ENCODE data around the gene DSCAML1. TPM values are rescaled to one million over a fixed set of nuclear protein-coding genes. Genes with fewer than 3 reads are reported as not detected.

Gene DSCAML1
- total RNA-seq, 1 donor from 2014 or later = 0.45 TPM

DNA sequence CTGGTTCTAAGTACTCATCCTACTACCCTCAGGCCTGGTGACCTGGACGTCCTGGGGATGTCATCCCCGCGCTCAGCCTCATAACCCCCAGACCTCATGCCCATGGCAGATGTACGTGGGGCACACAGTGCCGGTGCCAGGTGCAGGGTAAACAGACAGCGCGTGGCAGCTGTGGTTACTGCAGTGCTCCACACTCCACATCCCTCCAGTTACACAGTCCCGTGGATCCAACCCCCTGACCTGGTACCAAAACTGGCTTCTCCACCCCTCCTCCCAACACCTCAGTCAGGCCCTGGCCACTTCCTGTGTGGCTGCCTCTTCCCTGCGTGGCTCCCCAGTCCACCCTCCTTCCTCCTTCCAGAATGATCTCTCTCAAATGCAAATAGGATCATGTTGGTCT is 95.2 kb downstream of the DSCAML1 start:
- no peak for DNase-seq (ENCODE audit: low spot score)

GRCh38 chr11:117700551-117700950 is 96.5 kb downstream of the DSCAML1 start:
- no peak for DNase-seq (ENCODE audit: low spot score)

GRCh38 chr11:117697319-117697718 is 99.7 kb downstream of the DSCAML1 start:
- DNase-seq (ENCODE audit: low spot score) = no peak

DNA sequence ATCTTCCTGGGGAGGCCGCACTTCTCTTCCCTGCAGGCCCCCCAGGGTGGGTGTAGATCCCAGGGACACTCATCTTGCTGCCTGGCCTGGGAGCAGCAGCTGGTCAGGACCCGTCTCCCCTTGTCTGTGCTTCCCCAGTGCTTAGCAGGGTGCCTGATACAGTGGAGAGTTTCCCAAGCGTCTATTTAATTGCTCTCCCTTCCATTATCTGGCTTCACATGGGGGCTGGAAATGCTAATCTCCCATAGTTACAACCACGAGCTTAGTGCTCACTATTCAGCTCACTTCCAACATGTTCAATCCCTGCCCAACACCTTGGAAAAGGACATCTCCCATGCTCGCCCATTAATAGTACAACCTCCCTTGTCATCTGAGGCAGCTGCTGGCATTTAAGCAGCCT is 100.5 kb downstream of the DSCAML1 start:
- no peak for DNase-seq (ENCODE audit: low spot score)

GRCh38 chr11:117693344-117693743 is 103.7 kb downstream of the DSCAML1 start:
- DNase-seq (ENCODE audit: low spot score) = no peak

- DNase-seq (ENCODE audit: low spot score) = no peak
Observed at GRCh38 chr11:117691516-117691915, 105.5 kb downstream of the DSCAML1 start.

DNA sequence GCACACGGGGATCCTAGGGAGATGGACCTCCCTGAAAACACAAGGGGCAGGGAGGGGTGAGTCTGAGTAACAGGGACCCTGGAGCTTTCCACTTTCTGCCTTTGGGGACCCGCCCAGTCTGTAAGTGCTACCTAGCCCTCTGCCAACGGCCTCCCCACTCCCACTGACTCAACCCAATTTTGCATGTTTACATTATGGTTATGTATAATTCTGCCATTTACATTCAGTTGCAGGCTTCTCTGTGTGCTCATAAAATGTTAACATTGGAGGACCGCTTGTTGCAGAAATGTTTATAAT is 105.8 kb downstream of the DSCAML1 start:
- no peak for DNase-seq (ENCODE audit: low spot score)

GRCh38 chr11:117690484-117691217 is 106.4 kb downstream of the DSCAML1 start:
- no peak for DNase-seq (ENCODE audit: low spot score)

DNA sequence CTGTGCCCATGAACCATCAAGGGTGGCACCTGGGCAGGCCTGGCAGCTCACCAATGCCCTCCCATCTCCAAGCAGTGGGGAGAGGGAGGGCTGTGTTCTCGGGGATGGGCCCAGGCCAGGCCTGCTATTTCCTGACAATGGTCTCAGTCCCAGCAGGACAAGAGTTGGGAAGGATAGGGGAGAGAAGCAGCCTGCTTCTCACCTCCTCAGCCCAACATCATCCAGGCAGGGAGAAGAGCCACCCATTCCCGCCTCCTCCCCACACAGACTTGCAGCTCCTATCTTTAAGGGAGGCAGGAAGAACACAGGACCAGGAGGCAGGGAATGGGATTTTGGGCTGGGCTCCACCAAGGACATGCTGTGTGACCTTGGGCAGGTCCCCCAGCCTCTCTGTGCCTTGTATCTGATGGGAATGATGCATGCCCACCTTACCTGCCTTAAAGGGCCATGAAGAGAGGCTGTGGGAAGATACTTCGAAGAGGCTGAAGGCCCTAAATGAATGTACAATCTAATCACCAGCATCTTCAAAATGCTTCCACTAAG is 108.7 kb downstream of the DSCAML1 start:
- DNase-seq (ENCODE audit: low spot score) = no peak

DNA sequence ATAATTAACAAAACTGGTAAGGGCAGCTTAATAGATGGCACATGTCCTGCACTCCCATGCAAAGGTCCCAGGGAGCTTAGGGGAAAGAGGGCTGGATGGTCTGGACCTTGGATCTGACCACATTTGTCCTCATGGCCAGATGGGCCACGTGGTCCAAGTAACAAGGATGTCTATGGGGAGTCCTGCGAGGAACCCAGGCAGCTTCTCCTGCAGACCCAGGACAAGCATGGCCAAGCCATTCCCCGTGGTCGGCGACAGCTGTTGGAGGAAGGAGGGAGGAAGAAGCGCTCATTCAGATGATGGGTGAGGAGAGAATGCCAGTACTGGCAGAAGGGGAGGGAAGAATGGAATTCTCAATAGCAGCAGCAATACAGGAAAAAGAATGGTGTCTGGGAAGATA is 109.2 kb downstream of the DSCAML1 start:
- DNase-seq (ENCODE audit: low spot score) = no peak

DNA sequence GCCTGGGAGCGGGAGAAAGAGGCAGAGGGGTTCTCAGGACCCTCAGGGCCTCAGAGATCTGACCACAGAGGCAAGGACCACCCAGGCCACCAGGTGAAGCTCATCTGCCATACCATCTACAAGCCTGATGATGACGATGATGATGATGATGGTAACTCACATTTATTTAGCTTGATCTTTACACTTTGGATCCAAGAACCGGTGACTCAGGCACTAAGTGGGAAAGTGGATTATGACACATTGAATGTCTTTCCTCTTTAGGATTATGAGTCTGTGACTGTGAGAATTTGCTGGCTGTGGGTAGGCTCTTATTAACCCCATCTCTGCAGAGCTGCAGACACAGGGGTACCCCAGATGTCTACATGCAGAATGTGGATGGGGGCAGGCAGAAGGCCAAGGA is 110.3 kb downstream of the DSCAML1 start:
- no peak for DNase-seq (ENCODE audit: low spot score)

DNA sequence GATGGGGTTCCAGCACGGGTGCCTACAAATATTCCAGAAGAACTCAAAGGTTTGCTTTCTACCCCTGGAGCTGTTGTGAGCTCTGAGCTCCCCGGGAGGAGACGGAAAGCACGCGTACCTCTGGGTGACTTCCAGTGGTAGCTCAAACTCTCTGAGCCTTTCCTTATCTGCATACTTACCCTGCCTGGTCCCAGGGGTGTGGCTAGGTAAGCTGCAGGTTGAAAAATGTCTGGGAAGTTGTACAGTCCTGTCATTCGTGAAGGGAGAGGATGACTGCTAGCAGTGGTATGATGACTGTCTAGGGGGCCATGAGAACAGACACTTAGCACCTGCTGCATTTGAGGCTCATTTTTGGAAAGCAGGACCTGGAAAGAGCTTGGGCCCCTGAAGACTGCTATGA is 111.5 kb downstream of the DSCAML1 start:
- DNase-seq (ENCODE audit: low spot score) = no peak

DNA sequence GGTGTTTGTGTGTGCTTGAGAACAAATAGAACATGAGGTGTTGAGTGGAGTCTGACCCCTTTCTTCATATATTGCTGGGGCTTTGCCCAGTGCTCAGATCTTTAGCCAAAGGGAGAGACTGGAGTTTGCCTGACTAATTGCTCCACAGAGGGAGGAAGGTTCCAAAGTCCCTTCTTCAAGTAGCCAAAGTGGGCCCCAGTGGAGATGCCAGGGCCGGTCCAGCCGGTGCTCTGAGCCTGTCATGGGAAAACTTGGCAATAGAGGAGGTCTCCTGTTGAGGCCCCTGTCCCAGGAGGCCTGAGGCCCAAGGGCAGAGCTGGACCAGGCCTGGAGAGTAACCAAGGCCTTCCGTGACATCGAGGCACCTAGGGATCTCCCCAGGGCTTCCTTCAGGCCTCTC is 112.3 kb downstream of the DSCAML1 start:
- no peak for DNase-seq (ENCODE audit: low spot score)

DNA sequence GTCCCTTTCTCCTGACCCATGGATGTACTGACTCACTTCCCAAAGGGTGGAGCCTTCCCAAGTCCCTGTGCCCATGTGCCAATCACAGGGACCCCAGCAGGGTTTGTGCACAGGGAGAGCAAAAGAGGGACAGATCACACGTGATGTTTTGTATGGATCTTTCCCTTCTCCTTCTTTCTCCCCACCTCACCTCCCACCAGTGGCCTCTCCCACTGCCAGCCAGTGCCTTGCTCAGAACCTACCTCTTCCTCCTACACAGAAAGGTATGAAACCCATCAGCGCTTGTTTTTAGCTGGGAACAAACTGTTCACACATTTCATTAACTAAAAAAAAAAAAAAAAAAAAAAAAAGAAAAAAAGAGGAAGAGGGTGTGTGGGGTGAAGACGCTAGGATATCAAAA is 112.9 kb downstream of the DSCAML1 start:
- no peak for DNase-seq (ENCODE audit: low spot score)

DNA sequence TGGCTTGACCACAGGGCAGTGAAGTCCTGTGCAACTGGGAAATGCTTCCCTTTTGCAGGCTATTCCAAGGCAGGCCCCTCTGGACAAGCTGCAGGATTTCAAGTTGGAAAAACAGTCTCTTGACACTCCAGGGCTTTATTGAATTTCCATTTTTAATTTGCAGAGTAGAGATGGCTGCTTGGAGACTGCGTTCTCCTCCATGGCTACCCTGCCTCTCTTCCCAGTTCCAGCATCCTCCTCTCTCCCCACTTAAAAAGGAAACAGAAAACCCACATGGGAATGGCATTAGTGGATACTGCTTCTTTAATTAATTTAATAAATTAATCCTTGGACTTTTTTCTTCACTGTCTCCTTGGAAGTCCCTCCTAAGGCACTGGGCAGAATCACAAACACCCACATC is 115.6 kb downstream of the DSCAML1 start:
- DNase-seq (ENCODE audit: low spot score) = no peak

DNA sequence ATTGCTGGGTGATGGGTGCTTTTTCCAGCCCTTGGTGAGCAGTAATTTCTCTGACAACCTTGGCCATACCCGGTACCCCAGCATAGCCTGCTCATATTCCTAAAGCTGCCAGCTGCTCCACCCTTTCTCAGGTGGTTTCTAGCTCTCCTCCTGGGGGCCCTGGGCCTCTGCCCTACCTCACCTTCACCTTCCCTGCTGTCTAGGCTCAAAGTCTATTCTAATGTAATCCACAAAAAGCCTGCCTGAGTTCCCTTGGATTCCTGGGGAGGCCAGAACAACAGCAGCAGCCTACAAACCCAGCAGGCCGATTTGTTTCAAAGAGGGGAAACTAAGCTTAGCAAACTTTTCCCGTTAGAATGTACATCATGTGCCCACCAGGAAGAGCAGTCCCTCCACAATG is 117.6 kb downstream of the DSCAML1 start:
- DNase-seq (ENCODE audit: low spot score) = no peak

DNA sequence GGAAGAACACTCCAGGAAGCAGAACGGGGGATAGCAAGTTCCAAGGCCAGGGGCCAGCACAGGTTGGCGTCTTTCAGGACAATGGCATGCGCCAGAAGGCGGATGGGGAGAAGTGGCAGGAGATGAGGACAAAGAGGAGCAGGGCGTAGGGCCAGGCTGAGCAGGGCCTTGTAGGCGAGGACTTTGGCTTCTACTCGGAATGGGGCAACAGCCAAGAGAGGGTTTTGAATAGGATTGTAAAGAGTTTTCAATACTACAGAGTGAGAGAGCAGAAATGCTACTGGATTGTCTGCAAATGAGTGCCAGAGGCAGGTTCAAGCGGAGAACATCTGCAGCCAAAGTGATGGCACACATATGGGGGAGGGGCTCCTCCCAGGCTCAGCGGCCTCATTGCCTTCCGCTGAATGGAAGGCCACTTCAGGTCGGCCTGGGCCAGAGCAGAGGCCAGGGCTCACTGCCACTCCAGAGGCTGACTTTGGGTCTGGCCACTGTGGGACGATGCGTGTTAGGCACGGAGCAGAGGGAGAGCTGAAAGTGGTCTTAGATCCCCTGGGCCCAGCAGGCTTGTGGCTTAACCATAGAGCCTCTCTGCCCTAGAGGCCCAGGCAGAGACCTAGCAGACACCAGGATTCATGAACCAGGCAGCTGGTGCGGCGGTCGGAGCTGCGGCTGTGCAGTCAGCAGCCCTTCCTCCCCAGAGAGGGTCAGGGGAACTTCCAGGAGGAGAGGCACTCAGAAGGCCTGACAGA is 118.2 kb downstream of the DSCAML1 start:
- DNase-seq (ENCODE audit: low spot score) = no peak

GRCh38 chr11:117677729-117678310 is 119.2 kb downstream of the DSCAML1 start:
- DNase-seq (ENCODE audit: low spot score) = no peak

DNA sequence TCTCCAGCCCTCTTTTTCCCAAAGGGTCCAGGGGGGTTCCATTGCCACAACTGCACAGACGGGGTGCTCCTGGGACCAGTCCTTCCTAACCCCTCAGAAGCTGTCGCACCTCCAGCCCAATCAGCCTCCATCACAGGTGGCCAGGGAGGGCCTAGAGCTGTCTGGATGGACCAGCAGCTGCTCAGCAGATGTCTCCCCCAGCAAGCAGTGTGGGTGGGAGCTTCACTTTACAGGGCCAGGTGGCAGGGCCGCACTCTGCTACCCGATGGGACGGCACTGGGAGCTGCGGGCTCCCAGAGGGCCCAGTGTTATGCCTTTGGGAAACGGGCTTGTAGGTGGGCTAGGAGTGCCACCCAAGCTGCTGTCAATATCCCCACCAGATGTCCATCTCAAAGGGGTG is 120.5 kb downstream of the DSCAML1 start:
- DNase-seq (ENCODE audit: low spot score) = no peak

GRCh38 chr11:117673602-117674001 is 123.4 kb downstream of the DSCAML1 start:
- DNase-seq (ENCODE audit: low spot score) = no peak

GRCh38 chr11:117671370-117671769 is 125.6 kb downstream of the DSCAML1 start:
- no peak for DNase-seq (ENCODE audit: low spot score)

- DNase-seq (ENCODE audit: low spot score) = no peak
Observed at GRCh38 chr11:117670924-117671323, 126.1 kb downstream of the DSCAML1 start.
